Gastroesophageal sphincter (tissue), 4 donors: Measurements from ENCODE around the gene IFFO2. TPM values are rescaled to one million over a fixed set of nuclear protein-coding genes. Genes with fewer than 3 reads are reported as not detected.

Source experiments
- ATAC-seq: fragments of 150-250 bp; one replicate; pipeline ENCODE4 v1.9.1; 2016; ENCODE audit warnings: mild to moderate bottlenecking, moderate library complexity
- H3K27ac ChIP-seq, 4 donors: fragments of 200-600 bp; sonication (generic) in 3 of 4; 1 replicate in 3 of 4; 2 replicates in 1 of 4; pipeline ENCODE4 v1.5.1; 2016 to 2019
- H3K27me3 ChIP-seq: fragments of 200-600 bp; sonication (generic); one replicate; pipeline ENCODE4 v1.5.1; 2019
- H3K36me3 ChIP-seq, 2 donors: fragments of 200-600 bp; sonication (generic); one replicate each; pipeline ENCODE4 v1.5.1; 2019; ENCODE audit warnings: control low read depth in 1 of 2
- H3K4me1 ChIP-seq, 3 donors: fragments of 200-600 bp; sonication (generic); 1 replicate in 2 of 3; 2 replicates in 1 of 3; pipeline ENCODE4 v1.5.1; 2016 to 2019; ENCODE audit warnings: control low read depth in 2 of 3
- H3K4me3 ChIP-seq, 2 donors: fragments of 200-600 bp; sonication (generic); one replicate each; pipeline ENCODE4 v1.5.1; 2019; ENCODE audit warnings: mild to moderate bottlenecking in 1 of 2, moderate library complexity in 1 of 2
- H3K9me3 ChIP-seq, 3 donors: fragments of 200-600 bp; sonication (generic); one replicate each; pipeline ENCODE4 v1.5.1; 2017 to 2019; ENCODE audit warnings: control low read depth in 2 of 3
- EP300 ChIP-seq: sonication (generic); formaldehyde crosslinking; IDR thresholded peaks from one replicate; pipeline ENCODE4 v1.6.1; 2017; ENCODE audit warnings: antibody characterized with exemption, mild to moderate bottlenecking
- POLR2A ChIP-seq, 2 donors: fragments of 450-650 bp; IDR thresholded peaks; one replicate each; pipeline ENCODE4 v1.6.1; 2017; ENCODE audit warnings: antibody characterized with exemption in 2 of 2, mild to moderate bottlenecking in 2 of 2, moderate library complexity in 1 of 2
- POLR2AphosphoS5 ChIP-seq: sonication (generic); formaldehyde crosslinking; IDR thresholded peaks from one replicate; pipeline ENCODE4 v1.6.1; 2017; ENCODE audit warnings: antibody characterized with exemption
- WGBS, 2 donors: methylation state at CpG; one replicate each; pipeline ENCODE4 v1.1.5; 2018; ENCODE audit warnings: low coverage in 1 of 2; 5-methylcytosine and 5-hydroxymethylcytosine counted together
- total RNA-seq, 4 donors: library from RNA; depleted of rRNA; stranded (reverse); fragments of >200 nt; gene quantifications; one replicate each; pipeline ENCODE4 v1.1.0, GENCODE V29; 2016
- TF ChIP-seq, protein P1 (sequence below), 4 experiments: fragments of 200-600 bp in 2 of 4; fragments of 450-650 bp in 2 of 4; sonication (generic) in 1 of 4; IDR thresholded peaks; one replicate each; pipeline ENCODE4 v1.5.1; 2017 to 2019; ENCODE audit warnings: antibody characterized with exemption in 4 of 4, mild to moderate bottlenecking in 2 of 4, moderate library complexity in 2 of 4

The IFFO2 gene
- total RNA-seq, 4 donors from 2014 or later: 9.3 to 18.4 (median 12.7) TPM

DNA sequence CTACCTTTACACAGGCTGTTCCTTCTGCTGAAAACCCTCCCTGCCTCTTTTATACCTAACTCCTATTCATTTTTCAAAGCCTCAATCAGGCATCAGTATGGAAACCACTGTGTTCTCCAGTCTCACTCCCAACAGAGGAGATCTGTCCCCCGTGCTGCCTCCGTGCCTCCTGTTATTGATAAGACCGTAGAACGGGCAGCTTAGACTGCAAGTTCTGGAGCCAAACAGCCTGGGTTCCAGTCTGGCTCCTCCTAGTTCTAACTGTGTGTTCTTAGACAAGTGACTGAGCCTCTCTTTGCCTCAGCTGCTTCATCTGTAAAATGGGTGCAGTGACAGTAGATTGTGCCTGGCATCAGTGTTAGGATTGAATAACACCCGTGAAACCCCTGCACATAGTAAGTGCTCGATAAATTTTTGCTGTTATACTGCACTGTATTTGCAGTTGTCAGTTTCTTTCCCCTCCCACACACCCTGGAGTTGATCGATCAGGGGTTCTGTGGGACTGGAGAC lies 17.0 kb upstream of the IFFO2 start:
- Histone ChIP-seq H3K4me3 (no peak overlapping the region), H3K27me3 (no peaks in the 10 kb centered on the region), H3K27ac (no peak overlapping the region), H3K4me1 (peaks cover 0 to 9% (median 7%) of the 10 kb centered on the region in 3 donors), H3K9me3 (no peaks in the 10 kb centered on the region), H3K36me3 (no peaks in the 10 kb centered on the region)
- no peak for ATAC-seq
- TF ChIP-seq, protein P1, sequence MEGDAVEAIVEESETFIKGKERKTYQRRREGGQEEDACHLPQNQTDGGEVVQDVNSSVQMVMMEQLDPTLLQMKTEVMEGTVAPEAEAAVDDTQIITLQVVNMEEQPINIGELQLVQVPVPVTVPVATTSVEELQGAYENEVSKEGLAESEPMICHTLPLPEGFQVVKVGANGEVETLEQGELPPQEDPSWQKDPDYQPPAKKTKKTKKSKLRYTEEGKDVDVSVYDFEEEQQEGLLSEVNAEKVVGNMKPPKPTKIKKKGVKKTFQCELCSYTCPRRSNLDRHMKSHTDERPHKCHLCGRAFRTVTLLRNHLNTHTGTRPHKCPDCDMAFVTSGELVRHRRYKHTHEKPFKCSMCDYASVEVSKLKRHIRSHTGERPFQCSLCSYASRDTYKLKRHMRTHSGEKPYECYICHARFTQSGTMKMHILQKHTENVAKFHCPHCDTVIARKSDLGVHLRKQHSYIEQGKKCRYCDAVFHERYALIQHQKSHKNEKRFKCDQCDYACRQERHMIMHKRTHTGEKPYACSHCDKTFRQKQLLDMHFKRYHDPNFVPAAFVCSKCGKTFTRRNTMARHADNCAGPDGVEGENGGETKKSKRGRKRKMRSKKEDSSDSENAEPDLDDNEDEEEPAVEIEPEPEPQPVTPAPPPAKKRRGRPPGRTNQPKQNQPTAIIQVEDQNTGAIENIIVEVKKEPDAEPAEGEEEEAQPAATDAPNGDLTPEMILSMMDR (IDR thresholded peaks at IDR 0.05): no peak
- TF ChIP-seq EP300 (no peak), POLR2A (IDR thresholded peaks at IDR 0.05) (no peak), POLR2AphosphoS5 (no peak)
- WGBS, 2 donors: 74 to 85% methylated on average over 6 of the region's 7 CpGs

DNA sequence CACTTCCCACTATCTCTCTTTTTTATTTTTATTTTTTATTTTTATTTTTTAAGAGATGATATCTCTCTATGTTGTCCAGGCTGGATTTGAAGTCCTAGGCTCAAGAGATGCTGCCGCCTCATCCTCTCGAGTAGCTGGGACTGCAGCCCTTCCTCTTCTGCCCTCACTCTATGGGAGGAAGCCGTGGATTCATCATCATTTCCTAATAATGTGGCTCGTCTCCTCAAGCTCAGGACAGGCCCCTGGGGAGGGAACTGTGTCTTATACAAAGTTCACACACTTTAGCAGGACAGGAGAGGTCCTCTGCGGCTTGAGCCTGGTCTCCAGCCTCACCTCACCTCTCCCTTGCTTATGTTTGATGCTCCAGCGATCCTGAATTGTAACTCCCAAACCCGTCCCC lies 16.5 kb upstream of the IFFO2 start:
- Histone ChIP-seq H3K27ac (no peak overlapping the region), H3K9me3 (no peaks in the 10 kb centered on the region), H3K36me3 (no peaks in the 10 kb centered on the region), H3K27me3 (no peaks in the 10 kb centered on the region), H3K4me1 (peaks cover 0 to 9% (median 7%) of the 10 kb centered on the region in 3 donors), H3K4me3 (no peak overlapping the region)
- TF ChIP-seq, protein P1 (IDR thresholded peaks at IDR 0.05): no peak
- no peak for TF ChIP-seq POLR2AphosphoS5
- no peak for TF ChIP-seq POLR2A (IDR thresholded peaks at IDR 0.05)
- no peak for TF ChIP-seq EP300
- no peak for ATAC-seq
- WGBS, 2 donors: 33 to 60% methylated on average over 4 of the region's 7 CpGs

DNA sequence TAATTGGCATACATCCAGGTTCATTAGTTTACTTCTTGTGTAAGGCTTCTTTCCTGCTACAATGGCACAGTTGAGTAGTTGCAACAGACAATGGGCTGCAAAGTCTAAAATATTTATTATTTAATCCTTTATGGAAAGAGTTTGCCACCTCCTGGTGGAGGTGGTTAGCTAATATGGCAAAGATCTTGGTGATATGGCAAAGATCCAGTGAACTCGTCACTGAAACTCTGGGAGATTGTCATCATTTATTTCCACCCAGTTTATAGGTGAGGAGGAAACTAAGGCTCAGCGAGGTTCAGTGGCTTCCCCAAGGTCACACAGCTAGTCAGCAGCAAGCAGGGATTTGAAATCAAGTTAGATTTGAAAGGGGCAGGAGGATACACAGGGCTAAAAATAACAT lies 16.1 kb upstream of the IFFO2 start:
- whole genome bisulfite sequencing, 2 donors: 6 to 31% methylated on average over 2 of the region's 2 CpGs
- H3K4me3 ChIP-seq: no peak overlapping the region
- ATAC-seq: peak; percentile 46
- no peaks in the 10 kb centered on the region for H3K36me3 ChIP-seq
- H3K27ac ChIP-seq: no peak overlapping the region
- TF ChIP-seq, protein P1 (IDR thresholded peaks at IDR 0.05): peak in 3 of 4 experiments; percentile 54 to 65 (median 57)
- TF ChIP-seq EP300 (no peak), POLR2AphosphoS5 (peak; percentile 2)
- H3K27me3 ChIP-seq: no peaks in the 10 kb centered on the region
- peaks cover 0 to 9% (median 7%) of the 10 kb centered on the region in 3 donors for H3K4me1 ChIP-seq
- H3K9me3 ChIP-seq: no peaks in the 10 kb centered on the region

DNA sequence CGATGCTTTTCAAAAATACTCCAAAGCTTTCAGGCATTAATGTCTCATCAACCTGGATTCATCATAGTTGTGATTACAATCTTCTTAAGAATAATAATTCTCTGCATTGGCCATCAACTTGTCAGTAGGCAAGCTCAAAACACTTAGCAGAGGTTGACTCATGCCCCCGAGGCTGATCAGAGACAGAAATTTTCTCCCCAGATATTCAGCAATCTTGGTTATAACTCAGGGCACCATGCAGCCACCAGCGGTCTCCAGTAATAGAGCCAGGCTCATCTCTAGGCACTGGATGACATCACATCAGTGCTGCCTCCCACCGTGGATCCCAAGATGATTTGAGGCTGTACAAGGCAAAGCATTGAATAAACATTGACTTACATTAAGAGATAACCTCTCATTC lies 14.3 kb upstream of the IFFO2 start:
- H3K36me3 ChIP-seq: no peaks in the 10 kb centered on the region
- no peak overlapping the region for H3K27ac ChIP-seq
- ATAC-seq: no peak
- peaks cover 0 to 9% (median 7%) of the 10 kb centered on the region in 3 donors for H3K4me1 ChIP-seq
- H3K4me3 ChIP-seq: no peak overlapping the region
- no peaks in the 10 kb centered on the region for H3K27me3 ChIP-seq
- H3K9me3 ChIP-seq: no peaks in the 10 kb centered on the region
- no peak for TF ChIP-seq POLR2AphosphoS5
- WGBS, 2 donors: 45% methylated on average over 4 of the region's 4 CpGs; no CpG with 5 or more reads in 1 of the 2 donors

DNA sequence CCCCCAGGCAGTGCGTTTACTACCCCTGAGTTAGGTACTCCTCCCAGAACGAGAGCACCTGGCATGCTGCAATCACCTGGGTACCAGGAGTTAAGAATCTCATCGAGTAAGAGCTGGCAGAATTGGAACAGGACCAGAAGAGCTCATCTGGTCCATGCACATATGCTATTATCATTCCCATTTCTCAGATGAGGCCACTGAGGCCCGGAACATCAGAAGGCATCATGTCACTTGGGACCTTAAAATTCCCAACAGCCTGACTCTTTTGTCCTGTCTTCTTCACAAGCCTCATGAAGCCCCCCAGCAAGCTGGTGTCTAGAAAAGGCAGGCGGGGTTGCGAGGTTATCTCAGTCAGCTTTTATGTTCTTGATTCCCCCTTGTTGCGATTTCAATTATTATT lies 13.9 kb upstream of the IFFO2 start:
- peaks cover 0 to 9% (median 7%) of the 10 kb centered on the region in 3 donors for H3K4me1 ChIP-seq
- 81 to 91% methylated on average over 5 to 7 of the region's 7 CpGs for WGBS, 2 donors
- H3K9me3 ChIP-seq: no peaks in the 10 kb centered on the region
- H3K36me3 ChIP-seq: no peaks in the 10 kb centered on the region
- no peak for ATAC-seq
- TF ChIP-seq, protein P1 (IDR thresholded peaks at IDR 0.05): no peak
- TF ChIP-seq POLR2A (IDR thresholded peaks at IDR 0.05) (no peak), POLR2AphosphoS5 (no peak), EP300 (no peak)
- no peak overlapping the region for H3K4me3 ChIP-seq
- no peak overlapping the region for H3K27ac ChIP-seq
- no peaks in the 10 kb centered on the region for H3K27me3 ChIP-seq
